GM21825 (cell line): ENCODE results near the gene PIP5K1B.

Experiments
- ATAC-seq: cut with Tn5 transposase; IDR thresholded peaks from one replicate; pipeline ENCODE4 v1.9.1; 2021; ENCODE audit warnings: mild to moderate bottlenecking, moderate library complexity; ENCODE audit not compliant: unreplicated experiment

Gene PIP5K1B

DNA sequence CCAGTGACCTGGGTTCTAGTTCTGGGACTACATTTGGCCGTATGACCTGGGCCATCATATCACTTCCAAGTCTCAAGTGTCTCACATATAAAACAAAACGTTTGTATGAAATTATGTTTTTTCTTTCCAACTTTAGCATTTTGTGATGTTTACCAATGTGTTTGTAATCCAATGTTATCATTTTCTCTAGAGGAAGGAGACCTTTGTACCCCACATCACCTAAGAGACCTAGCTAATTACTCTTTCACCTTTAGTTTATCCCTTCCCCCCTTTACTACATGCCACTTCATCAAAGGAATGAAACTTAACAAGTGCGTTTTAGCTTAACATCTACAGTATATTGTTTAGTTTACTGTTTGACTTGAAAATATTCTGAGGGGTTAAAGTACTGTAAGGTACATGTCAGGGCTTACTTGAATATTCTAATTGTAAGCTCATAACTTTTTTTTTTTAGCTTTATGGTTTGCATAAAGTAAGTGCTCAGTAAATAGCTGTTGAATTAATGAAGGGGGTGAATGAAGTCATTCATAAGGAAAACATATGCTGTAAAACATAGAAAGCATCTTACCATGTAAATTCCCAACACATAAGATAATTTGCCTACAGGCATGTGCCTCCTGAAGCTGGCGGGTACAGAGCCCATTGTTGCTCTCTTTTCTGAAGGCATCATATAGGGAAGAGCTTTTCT lies 2.9 kb downstream of the PIP5K1B start:
- ATAC-seq: no peak

DNA sequence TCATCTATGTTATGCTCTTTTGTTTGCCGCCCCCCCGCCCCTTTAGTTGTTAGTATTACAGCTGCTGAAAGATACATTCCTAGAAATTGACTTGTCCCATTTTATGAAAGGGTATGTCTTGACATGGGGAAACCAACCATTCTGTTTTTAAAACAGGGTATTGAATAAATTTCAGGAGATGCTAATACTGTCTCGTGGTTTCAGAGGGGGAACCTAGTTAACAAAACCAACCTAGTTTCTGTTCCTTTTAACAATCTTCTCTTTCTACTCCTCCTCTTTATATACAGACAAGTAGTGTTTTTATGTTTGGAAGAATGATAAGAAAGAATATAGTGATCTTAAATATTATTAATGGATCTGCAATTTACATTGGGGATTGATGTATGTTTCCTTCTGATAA lies 3.5 kb downstream of the PIP5K1B start:
- ATAC-seq: no peak

DNA sequence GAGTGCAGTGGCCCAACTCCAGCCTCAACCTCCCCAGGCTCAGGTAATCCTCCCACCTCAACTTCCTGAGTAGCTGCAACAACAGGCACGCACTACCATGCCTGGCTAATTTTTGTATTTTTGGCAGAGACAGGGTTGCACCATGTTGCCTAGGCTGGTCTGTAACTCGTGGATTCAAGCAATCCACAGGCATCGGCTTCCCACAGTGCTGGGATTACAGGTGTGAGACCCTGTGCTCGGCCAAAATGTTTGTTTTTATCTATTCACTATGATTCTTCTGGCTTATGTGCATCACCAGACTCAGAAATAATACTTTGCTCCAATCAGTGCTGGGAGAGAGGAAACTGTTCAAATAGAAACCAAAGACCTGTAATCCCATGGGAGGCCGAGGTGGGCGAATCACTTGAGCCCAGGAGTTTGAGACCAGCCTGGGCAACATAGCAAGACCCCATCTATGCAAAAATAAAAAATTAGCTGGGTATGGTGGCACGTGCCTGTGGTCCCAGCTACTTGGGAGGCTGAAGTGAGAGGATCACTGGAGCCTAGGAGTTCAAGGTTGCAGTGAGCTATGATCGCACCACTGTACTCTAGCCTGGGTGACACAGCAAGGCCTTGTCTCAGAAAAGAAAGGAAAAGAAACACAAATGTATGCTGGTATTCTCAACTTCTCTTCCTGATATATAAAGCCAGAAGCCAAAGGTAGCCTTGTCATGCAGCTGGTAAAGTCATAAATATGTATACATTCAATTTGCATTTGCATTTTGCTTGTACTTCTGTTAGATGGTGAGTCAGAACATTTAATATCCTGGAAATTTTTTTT lies 4.5 kb downstream of the PIP5K1B start:
- no peak for ATAC-seq

DNA sequence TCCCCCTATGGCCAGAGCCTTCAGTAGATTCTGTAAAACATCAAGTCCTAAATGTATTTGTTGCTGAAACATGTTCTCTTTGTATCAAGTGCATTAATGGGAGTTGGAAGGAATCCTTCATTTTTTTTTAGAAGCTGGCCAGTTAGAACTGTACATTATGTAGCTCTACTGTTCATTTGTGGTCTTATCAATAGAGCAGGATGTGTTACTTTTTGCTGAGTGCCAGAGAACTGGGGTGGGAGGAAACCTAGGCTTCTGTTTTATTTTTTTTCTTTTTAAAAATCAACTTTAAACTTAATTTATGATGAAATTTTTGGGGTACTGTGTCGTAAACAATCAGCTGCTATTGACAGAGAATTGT lies 5.1 kb downstream of the PIP5K1B start:
- no peak for ATAC-seq

DNA sequence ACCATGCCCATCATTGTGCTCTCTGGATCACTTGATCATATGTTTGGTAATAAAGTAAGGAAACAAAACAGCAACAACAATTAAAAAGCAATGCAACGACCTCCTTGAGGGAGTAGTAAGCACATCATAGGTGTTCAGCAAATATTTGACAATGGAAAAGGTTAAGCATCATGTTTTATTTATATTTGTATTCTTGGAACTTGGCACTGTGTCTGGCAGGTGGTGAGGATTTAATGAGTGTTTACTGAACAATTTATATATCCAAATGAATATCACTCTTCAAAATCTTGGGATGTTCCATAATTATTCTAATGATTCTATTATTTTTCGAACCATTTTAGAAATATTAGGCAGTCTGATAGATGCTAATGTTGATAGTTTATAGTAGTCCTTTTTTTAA lies 6.2 kb downstream of the PIP5K1B start:
- ATAC-seq: no peak

DNA sequence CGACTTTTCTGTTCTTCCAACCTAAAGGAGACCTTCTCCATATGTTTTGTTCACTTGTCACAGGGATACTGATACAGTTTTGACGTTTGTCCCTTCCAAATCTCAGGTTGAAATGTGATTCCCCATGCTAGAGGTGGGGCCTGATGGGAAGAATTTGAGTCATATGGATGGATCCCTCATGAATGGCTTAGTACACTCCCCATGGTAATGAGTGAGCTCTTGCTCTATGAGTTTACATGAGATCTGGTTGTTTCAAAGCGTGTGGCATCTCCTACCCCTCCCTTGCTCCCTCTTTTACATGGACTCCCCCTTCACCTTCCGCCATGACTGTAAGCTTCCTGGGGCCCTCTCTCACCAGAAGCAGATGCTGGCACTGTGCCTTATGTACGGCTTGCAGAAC lies 6.9 kb downstream of the PIP5K1B start:
- no peak for ATAC-seq

DNA sequence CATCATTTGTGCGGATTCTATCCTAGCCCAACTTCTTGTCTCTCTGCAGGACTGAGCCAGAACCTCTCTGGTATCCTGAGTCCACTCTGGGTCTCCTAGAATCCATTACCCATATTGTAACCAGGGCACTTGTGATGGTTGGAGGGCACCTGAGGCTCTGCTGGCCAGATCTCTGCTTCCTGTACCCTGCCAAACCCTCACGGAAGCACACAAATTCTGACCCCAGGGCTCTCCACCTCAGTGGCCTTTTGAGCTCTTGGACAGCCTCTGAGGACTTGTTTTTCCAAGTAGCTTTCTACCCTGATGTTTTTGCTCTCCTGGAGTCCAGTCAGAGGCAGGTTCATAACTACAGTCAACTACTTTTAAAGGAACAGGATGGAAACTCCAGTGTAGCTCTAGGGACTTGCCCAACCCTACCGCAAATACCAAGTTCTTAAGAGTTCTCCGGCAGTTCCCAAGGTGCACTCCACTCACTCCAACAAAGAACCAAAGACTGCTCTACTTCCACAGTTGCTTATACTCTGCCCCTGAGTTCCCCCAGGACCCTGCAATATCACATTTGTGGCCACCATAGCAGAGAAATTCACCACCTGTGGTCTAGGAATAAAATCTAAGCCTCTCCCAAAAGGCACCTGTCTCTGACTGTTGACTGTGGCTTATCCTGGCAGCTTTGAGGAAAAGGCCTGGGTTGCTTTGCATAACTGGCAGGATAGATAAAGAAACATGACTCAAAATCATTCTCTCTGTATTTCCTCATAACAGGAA lies 9.6 kb downstream of the PIP5K1B start:
- ATAC-seq: no peak

DNA sequence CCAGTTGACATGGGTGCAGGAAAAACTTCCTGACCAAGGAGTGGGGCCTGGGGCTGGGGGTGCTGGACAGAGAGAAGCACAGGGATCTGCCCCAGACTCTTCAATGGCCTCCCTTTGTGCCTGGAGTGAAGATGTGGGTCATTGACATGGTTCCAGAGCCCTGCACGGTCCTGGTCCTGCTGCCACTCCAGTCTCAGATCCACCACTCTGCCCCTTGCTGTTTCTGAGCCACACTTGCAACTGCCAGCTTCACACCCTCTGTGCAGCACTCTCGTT lies 10.1 kb downstream of the PIP5K1B start:
- no peak for ATAC-seq

DNA sequence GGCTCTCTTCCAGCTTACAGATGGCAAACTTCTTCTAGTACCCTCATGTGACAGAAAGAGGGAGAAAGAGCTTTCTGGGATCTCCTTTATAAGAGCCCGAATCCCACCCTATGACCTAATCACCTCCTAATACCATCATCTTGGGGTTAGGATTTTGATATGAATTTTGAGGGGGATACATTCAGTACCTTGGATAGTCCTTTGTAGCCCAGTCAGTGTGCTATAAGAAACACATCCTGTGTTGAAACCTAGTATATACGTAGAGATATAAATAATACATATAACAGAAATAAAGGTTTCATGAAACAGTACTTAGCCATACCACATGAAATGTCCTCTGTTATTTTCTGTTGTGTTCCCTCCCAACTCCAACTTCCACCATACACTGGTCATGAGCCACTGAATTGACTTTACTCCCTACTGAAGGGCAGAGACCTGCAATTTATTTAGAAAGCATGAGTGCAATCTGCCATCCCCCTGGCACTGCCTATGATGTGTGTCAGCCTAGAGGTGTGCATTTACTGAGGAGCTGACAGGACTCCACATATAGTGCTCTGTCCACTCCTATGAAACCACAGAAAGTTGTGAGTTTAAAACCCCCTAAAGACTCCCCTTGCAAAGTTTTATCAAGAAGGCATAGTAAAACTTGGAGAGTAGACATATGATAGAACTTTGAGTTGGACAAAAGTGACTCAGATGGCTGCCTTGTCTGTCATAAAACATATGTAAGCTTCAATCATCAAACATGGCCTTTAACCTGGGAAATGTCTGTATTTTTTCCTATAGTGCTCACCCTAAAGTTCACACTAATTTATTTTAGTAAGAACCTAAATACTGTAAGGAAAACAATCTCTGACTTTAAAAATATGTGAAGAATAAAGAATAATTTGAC lies 12.8 kb downstream of the PIP5K1B start:
- no peak for ATAC-seq

DNA sequence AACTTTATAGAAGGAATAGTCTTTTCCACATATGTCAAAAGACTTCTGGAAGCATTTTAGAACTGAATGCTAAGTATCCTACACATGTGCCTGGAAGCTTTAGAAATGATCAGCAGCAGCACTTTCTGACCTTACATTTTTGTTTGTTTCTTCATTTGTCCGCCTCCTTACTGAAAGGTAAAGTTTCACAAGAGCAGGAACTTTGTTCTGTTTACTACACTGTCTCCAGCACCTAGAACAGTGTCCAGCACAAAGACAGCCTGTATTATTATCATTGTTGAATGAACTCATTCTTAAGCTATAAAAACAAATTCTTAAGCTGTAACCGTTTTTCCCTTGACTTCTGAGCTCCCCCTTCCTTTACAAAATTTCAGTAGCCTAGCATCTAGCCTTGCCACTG lies 14.8 kb downstream of the PIP5K1B start:
- ATAC-seq: no peak

DNA sequence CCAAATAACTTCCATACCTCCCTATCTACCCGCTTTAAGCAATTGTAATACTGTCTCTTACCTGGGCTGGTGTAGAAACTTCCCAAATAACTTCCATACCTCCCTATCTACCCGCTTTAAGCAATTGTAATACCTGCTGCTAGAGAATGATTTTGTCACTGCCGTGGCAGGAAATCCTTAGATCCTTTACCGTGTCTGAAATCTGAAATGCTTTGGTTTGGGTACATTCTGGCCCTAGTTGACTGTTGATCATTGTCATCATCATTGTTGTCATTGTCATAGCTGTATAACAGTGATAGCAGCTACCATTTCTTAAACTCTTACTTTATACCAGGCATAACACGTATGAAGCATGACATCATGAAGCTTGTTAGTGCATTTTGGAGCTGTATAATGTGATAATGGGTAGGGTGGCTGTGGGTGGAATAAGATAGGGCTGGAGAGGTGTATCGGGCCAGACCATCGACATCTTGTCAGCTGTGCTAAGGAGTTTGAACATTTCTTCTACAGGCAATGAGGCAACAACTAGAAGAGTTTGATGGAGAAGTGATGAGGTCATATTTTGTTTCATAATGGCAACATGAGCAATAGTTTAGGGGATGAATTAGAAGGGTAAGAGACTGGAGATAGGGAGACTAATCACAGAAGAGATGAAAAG lies 15.7 kb downstream of the PIP5K1B start:
- no peak for ATAC-seq

DNA sequence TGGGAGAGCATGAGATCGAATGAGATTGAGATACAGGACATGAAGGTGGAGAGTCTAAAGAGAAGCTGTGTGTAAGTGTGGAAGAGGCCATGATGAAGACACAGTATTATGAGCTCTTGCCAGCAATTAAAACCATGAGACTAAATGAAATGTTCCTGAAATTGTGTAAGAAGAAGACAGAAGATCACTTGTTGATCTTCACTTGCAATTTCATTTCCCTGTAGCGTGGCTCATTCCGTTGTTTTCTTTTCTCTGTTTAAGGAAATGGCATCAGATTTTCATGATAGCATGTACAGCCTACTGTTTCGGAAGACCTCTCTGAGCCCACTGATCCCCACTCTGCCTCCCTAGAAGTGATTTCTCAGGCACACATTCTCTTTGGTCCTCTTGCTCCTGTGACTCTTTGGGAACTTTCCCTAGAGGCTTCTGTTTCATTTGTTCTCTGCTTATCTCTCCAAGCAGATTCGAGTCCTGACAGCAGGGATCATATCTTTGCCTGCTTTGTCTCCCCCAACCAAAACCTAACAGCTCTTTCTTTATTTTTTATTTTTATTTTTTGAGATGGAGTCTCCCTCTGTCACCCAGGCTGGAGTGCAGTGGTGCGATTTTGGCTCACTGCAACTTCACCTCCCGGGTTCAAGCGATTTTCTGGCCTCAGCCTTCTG lies 16.8 kb downstream of the PIP5K1B start:
- ATAC-seq: no peak

DNA sequence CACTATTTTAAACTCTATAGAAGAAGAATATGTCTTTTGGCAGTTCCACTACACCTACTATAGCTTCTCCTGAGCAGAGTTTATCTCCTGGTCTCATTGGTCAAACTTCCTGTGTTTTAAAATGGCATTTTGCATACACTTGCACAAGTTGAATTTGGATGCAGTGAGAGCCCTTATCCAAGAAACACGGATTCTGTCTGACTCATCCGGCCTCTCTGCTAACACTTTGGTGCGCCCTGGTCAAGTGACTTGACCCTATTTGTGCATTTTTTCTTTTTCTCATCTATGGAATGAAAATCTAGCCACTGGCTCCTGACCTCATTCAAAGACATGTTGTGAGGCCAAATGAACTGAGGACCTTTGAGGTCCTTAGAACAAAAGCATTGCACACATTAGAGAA lies 20.0 kb downstream of the PIP5K1B start:
- ATAC-seq: no peak

DNA sequence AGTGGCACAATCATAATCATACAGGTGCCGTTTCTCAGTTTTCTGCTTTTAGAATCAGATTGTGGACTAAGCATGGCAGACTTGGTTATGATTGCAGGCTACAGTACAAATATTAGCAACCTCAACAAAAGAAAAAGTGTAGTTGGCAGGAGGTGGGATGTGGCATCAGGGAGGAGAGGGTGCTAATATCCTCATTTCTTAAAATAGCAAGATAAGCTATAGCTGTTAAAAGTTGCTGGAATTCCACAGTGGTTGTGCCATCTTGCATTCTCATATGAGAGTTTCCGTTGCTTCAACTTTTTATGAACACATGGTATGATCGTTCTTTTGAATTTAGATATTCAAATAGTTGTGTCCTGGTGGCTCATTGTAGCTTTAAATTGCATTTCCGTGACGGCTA lies 21.4 kb downstream of the PIP5K1B start:
- ATAC-seq: no peak

DNA sequence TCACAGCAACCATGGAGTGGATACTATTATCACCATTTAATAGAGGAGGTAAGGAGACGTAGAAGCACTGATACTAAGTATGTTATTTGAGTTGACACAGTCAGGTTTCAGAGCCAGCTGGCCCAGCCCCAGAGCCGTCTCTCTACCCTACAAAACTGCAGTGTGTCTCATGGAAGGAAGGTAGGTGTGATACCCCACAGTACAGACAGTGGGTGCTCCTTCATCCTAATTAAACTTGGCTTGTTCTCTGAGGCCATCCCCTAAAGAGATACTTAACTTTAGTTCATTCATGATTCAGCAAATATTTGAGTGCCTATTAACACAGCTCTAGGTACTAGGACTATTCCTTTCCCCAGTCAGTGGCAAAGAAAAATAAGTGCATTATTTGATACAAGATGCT lies 22.6 kb downstream of the PIP5K1B start:
- no peak for ATAC-seq

DNA sequence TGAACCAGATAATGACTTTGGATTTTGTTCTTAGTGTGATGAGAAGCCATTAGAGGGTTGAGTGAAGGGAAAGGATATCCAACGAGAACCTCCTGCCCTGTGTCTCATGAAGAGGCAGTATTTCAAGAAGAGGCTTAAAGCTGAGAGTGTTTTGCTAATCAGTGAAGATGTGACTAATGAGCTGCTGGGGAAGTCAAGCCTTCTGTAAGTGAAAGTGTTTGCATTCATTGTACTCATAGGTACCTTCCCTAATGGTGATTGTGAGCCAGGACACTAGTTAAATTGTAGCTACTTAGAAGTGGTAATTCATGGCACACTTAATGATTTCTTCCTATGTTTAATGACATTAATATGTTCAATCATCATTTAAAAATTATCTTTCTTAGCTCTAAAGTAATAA lies 23.7 kb downstream of the PIP5K1B start:
- peak; percentile 83 for ATAC-seq

DNA sequence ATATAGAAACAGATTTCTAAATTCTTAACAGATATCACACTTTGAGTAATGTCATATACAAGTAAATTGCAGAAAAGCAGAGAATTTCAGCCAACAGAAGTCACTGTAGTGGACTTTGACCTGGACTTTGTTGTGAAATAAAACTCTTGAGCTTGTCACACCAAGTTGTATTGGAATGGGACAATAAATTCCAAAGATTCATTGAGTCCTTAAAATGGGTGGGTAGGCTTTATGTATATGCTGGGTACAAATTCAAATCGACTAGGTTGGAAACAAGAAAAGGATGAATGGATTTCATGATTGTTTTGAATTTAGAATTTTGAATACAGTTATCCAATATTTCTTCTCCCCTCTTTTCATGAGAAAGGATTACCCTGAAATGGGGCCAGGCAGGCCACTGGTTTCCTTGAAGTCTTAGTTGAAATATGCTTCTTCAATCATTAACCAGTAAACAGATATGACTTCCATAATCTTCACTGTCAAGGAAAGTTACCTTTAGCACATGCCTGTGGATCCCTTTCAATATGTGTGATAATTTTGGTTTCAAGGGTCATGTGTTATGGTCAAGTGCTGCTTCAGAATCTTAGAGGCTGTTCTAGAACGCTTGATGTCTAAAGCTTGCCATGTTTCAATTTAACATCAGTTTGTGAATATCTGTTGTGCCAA lies 25.7 kb downstream of the PIP5K1B start:
- ATAC-seq: no peak

DNA sequence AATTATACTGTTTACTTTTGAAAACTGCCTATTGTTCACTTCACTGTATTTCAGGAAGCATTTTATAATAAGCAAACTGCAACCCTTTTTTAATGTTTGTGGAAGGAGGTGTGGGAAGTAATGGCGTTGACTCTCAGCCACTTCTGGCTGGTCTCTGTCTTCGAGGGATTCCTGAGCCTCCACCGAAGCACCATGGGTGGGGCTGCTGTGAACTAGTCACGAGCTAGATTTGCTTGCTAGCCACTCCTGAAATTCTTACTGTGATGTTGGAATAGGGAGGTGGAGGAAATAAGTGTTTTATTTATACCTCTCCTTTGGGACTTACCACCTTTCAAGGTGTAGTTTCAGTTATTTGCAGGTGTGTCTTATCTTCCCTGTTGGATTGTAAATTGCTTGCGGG lies 26.8 kb downstream of the PIP5K1B start:
- ATAC-seq: no peak

DNA sequence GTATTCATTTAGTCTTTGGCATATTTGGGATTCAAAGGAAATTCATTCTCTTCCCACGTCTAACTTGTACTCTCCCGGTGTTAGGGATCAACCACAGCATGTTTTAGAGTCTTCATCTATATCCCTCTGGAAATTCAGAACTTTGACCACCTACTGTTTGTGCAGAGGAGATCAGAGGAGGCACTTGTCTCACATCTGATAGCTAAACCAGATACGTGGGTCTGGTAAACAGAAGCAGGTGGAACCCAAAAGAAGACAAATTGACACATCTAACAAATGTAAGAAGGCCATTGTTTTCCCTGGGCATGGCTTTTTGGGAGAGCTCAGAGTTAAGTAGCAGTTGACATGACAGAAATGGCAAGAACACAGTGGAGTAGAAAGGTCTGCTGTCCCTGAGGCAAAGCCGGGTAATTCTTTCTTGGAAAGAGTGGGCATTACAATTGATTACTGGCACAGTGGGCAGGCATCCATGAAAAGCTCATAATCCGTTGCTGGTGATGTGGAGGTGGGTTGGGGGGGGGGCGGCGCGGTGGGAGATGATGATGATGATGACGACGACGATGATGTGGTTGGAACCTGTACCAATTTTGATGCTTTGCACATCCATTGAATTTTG lies 27.5 kb downstream of the PIP5K1B start:
- ATAC-seq: no peak
